Spleen (tissue), 7 donors: ENCODE results near the gene EFNA5.

Source experiments
- POLR2AphosphoS5 ChIP-seq, 3 donors: sonication (generic); formaldehyde crosslinking; IDR thresholded peaks; one replicate each; pipeline ENCODE4 v1.5.1; 2017; ENCODE audit warnings: antibody characterized with exemption in 3 of 3
- TF ChIP-seq, protein P1 (sequence below), 11 experiments: fragments of 200-600 bp in 7 of 11; fragments of 450-650 bp in 4 of 11; sonication (generic) in 4 of 11; IDR thresholded peaks in 8 of 11; conservative IDR thresholded peaks in 3 of 11; 1 replicate in 7 of 11; 2 replicates in 4 of 11; pipeline versions ENCODE4 v1.4.0 to v1.8.0; 2016 to 2021; ENCODE audit warnings: antibody characterized with exemption in 11 of 11, inconsistent platforms in 4 of 11, mild to moderate bottlenecking in 1 of 11
- donor health status: DM: no; HTN: no; CAD: no; lungs with moderate emphysema.
- donor health status: DM: no; HTN: no; CAD: no.
- donor health status: DM: no; HTN: no; CAD: no.

- TF ChIP-seq POLR2AphosphoS5 (IDR thresholded peaks at IDR 0.05) = no peak
- TF ChIP-seq, protein P1, sequence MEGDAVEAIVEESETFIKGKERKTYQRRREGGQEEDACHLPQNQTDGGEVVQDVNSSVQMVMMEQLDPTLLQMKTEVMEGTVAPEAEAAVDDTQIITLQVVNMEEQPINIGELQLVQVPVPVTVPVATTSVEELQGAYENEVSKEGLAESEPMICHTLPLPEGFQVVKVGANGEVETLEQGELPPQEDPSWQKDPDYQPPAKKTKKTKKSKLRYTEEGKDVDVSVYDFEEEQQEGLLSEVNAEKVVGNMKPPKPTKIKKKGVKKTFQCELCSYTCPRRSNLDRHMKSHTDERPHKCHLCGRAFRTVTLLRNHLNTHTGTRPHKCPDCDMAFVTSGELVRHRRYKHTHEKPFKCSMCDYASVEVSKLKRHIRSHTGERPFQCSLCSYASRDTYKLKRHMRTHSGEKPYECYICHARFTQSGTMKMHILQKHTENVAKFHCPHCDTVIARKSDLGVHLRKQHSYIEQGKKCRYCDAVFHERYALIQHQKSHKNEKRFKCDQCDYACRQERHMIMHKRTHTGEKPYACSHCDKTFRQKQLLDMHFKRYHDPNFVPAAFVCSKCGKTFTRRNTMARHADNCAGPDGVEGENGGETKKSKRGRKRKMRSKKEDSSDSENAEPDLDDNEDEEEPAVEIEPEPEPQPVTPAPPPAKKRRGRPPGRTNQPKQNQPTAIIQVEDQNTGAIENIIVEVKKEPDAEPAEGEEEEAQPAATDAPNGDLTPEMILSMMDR (IDR thresholded peaks at IDR 0.05 in 8 of 11, conservative IDR thresholded peaks at IDR 0.05 in 3 of 11) = no peak
Measured at GRCh38 chr5:107469064-107469463, 201.7 kb downstream of the EFNA5 start.
